Epithelial cell of esophagus (primary cell): Measurements from ENCODE around the gene SLC40A1.
A peak's percentile ranks its signal among the peaks of the same experiment; 100 is the strongest.

Source experiments
- DNase-seq: peaks from one replicate; pipeline ENCODE4 v3.0.0; 2010; ENCODE audit warnings: low read depth
- H3K4me3 ChIP-seq: 2 replicates; pipeline ENCODE4 v1.5.1; 2011; ENCODE audit warnings: mild to moderate bottlenecking, low read length, control low read depth
- CTCF ChIP-seq: IDR thresholded peaks from 2 replicates; pipeline ENCODE4 v1.5.1; 2011; ENCODE audit warnings: low read depth, mild to moderate bottlenecking, low read length, control low read depth, inconsistent platforms; ENCODE audit not compliant: insufficient read depth; ENCODE audit errors: missing control alignments

The SLC40A1 gene

GRCh38 chr2:189541591-189541990, 39.0 kb downstream of the SLC40A1 start:
- TF ChIP-seq CTCF, result no peak
- no peak for DNase-seq
- no peak overlapping the region for H3K4me3 ChIP-seq

GRCh38 chr2:189540551-189540950, 40.0 kb downstream of the SLC40A1 start:
- DNase-seq, result peak; percentile 77
- H3K4me3 ChIP-seq, result no peak overlapping the region
- no peak for TF ChIP-seq CTCF

- TF ChIP-seq CTCF, result no peak
- no peak for DNase-seq
Observed at GRCh38 chr2:189538402-189538801, 42.2 kb downstream of the SLC40A1 start.

GRCh38 chr2:189536830-189537229, 43.8 kb downstream of the SLC40A1 start:
- DNase-seq, result no peak
- no peak overlapping the region for H3K4me3 ChIP-seq
- TF ChIP-seq CTCF, result no peak

More at GRCh38 chr2:189538402-189538801, 42.2 kb downstream of the SLC40A1 start:
- no peak overlapping the region for H3K4me3 ChIP-seq

- H3K4me3 ChIP-seq, result no peak overlapping the region
- DNase-seq, result peak; percentile 58
- TF ChIP-seq CTCF, result no peak
Observed at GRCh38 chr2:189534854-189535832, 45.4 kb downstream of the SLC40A1 start.

GRCh38 chr2:189533288-189534035, 47.1 kb downstream of the SLC40A1 start:
- no peak for TF ChIP-seq CTCF
- no peak overlapping the region for H3K4me3 ChIP-seq
- DNase-seq, result peak; percentile 13
